ENCODE measurements around the gene MEI4.
"Not testable (repeated sequence)": the region's sequence is repeated elsewhere in the genome, so short reads cannot be mapped to it uniquely, and the experiment has no call there.

The MEI4 gene

DNA sequence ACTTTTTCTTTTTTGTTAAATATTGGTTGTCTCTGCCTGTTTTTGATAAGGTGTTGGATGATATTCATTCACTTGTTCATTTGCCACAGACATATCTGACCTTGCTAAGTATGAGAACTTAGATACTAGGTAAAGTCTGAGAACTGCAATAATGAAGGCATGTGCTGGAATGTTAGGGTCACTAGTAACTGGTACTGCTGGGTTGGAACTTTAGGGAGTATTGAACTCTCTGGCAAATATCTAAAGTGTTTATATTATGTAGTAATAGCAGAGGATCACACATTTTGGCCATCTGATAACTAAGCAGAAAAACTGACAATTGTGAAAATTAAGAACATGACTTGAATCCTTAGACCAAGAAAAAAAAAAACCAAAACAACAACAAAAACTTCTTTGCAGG, 162.7 kb downstream of the MEI4 start:
- TF ChIP-seq GATA1 (IDR thresholded peaks at IDR 0.05; ENCODE audit: low read depth, low read length), result no peak
- TF ChIP-seq POLR2A (IDR thresholded peaks at IDR 0.05; ENCODE audit: low read length), result no peak
- DNase-seq, result no peak

DNA sequence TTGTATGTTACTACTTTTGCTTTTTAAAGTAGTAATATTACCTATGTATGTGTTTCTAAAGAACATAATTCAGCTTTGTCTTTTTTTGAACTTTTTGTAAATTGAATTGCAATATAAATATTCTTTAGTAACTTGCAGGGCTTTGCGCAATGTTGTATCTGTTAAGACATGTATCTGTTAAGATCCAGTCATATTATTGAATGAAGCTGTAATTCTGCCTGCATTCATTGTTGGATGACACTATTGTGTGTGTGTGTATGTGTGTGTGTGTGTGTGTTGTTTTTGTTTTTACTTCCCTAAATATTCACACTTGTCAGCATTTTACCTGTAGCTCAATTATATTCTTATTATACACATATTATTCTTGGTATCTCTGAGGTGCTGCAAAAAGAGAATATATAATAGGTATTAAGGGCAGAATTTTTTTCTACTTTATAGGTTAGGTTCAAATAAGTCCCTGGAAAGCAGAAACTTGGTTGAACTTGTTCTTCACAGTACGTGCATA, 164.0 kb downstream of the MEI4 start:
- DNase-seq, result no peak
- TF ChIP-seq POLR2A (IDR thresholded peaks at IDR 0.05; ENCODE audit: low read length) (no peak), GATA1 (IDR thresholded peaks at IDR 0.05; ENCODE audit: low read depth, low read length) (no peak)

DNA sequence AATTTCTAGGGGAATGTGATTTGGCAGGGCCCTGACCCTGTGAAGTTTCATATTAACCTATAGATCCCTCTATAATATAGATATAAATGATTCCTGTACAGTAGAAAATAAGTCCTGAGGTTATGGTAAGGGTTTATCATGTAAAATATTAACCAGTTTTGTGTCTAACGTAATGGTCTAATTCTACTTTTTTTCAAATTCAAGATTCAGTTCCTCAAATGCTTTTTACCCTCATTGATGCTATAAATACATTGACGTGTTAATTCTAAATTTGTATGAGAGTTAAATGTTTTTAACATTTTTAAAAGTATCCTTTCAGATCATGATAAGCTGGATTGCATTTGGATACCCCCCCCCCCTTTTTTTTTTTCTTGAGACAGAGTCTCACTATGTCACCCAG, 169.4 kb downstream of the MEI4 start:
- no peak for TF ChIP-seq POLR2A (IDR thresholded peaks at IDR 0.05; ENCODE audit: low read length)
- TF ChIP-seq GATA1 (IDR thresholded peaks at IDR 0.05; ENCODE audit: low read depth, low read length), result no peak
- DNase-seq, result no peak

DNA sequence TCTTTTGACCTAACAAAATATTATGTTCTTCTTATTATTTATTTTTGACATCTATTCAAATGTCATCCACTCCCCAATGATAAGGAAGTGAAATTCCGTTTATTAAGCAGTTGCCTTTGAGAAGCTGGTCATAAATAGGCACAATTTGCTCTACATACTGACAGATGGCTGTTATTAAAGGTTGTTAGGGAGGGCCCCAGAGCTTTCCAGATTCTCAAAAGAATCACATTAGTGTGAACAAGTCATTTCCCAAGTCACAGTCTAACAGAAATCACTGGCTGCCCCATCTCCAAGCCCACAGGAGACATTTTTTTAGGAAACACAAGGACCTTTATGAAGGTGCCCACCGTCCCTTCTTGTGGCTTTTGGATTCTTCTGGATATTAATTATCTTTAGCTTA, 172.4 kb downstream of the MEI4 start:
- DNase-seq, result no peak
- TF ChIP-seq POLR2A (IDR thresholded peaks at IDR 0.05; ENCODE audit: low read length), result no peak
- TF ChIP-seq GATA1 (IDR thresholded peaks at IDR 0.05; ENCODE audit: low read depth, low read length), result no peak

DNA sequence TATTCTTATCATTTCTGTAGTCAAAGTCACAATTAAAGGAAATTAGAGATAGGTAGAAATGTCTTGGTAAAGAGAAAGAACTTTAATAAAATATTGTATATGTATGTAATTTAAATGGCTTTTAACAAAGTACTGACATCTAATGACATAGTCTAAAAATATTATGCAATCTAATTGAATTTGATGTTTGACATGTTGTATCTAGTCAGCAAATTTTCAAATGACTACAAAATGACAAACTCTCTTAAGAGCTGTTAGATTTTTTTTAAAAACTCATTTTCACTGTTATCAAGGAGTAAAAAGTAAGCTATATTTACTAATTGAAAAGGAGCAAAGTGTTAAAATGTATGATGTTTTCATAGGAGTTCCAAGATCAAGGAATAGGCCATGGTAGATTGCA, 176.9 kb downstream of the MEI4 start:
- no peak for TF ChIP-seq GATA1 (IDR thresholded peaks at IDR 0.05; ENCODE audit: low read depth, low read length)
- TF ChIP-seq POLR2A (IDR thresholded peaks at IDR 0.05; ENCODE audit: low read length), result no peak

DNA sequence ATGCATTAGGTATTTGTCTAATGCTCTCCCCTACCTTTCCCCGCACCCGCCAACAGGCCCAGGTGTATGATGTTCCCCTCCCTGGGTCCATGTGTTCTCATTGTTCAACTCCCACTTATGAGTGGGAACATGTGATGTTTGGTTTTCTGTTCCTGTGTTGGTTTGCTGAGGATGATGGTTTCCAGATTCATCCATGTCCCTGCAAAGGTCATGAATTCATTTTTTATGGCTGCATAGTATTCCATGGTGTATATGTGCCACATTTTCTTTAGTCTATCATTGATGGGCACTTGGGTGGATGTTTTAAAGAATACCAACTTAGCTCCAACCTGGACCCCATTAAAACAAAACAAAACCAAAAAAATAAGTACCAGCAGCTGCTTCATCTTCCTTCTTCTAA, 180.9 kb downstream of the MEI4 start:
- DNase-seq, result not testable (repeated sequence)

More for the DNA sequence above, 176.9 kb downstream of the MEI4 start:
- DNase-seq, result no peak

DNA sequence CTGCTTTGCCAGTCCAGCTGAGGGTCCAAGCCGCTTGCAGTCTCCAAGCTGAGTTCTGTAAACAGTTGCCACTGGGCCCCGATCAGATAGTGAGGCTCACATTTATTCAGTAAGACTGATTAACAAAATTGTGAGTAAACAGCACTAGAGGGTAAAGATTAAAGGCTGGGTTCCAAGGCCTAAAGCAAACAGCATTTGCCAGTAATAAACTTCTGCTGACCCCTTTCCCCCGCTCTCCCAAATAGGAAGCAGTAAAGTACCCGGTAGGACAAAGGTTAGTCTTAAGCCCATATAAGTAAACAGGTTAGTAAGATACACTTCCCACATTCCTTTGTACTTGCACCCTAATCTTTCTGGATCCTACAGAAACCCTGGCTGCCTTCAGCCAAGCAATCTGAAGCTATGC, 181.8 kb downstream of the MEI4 start:
- DNase-seq, result no peak
- TF ChIP-seq POLR2A (IDR thresholded peaks at IDR 0.05; ENCODE audit: low read length) (no peak), GATA1 (IDR thresholded peaks at IDR 0.05; ENCODE audit: low read depth, low read length) (no peak)

DNA sequence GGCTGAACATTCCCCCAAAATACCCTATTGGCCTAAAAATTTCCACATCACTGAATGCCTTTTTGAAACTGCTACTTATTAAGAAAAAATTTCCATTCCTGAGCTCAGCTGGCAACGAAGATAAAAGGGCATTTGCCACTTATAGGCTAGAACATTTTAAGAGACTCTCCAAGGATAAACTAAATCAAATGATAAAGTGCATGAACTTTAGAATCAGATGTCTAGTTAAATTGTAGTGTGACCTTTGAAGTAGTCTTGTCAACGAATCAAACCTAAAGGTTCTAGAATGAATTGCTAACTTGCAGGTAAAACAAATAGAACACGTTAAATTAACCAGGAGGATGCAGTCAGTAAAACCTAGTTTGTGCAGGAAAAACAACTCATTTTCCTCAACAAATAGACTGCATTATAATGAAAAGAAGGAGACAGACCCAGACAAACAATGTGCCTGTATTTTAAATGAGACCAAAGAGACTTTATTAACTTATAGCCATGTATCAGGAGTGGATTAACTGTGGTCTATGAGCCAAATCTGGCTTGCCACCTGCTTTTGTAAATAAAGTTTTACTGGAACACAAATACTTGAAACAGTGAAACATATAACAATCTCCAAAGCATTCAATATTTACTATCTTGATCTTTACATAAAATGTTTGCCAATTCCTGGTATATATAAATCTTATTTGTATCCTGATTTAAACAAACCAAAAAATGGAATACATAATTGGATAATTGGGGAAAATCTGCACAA, 184.4 kb downstream of the MEI4 start:
- no peak for DNase-seq
- TF ChIP-seq POLR2A (IDR thresholded peaks at IDR 0.05; ENCODE audit: low read length) (no peak), GATA1 (IDR thresholded peaks at IDR 0.05; ENCODE audit: low read depth, low read length) (no peak)

DNA sequence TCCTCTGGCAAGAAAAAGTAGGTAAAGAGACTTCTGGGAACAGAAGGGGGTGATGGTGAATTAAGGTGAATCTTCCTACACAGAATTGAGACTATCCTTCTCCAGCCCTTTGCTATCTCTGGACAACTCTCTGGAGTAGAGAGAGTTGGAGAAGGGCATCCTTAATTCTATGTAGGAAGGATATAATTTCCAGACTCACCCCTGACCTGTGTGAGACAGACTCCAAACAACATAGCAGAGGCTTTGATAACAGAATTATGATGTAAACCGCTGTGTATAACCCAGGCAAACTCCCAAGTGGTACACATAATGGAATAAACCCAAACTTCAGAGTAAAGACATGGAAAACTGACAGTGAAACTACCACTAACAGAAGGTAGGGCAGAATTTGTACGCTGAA, 186.5 kb downstream of the MEI4 start:
- no peak for DNase-seq

DNA sequence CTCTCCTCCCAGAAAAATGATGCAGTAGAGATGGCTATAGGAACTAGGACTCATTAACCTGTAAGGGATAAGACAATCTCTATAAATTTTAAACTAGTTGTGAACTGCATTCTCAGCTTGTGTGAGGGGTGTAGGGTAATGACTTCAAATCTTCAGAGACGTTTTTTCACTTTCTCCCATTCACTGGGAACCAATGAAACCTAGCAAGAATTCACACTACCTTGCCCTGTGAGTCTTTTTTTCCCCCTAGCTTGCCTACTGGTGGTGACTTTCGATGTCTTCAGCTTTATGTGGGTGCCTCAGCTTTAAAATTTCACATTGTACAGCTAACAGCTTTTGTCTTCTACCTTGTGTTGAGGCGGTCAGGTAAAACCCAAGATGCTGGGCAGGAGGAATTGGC, 192.0 kb downstream of the MEI4 start:
- no peak for DNase-seq
- TF ChIP-seq GATA1 (IDR thresholded peaks at IDR 0.05; ENCODE audit: low read depth, low read length) (no peak), POLR2A (IDR thresholded peaks at IDR 0.05; ENCODE audit: low read length) (no peak)

More for the DNA sequence above, 186.5 kb downstream of the MEI4 start:
- TF ChIP-seq GATA1 (IDR thresholded peaks at IDR 0.05; ENCODE audit: low read depth, low read length) (no peak), POLR2A (IDR thresholded peaks at IDR 0.05; ENCODE audit: low read length) (no peak)

DNA sequence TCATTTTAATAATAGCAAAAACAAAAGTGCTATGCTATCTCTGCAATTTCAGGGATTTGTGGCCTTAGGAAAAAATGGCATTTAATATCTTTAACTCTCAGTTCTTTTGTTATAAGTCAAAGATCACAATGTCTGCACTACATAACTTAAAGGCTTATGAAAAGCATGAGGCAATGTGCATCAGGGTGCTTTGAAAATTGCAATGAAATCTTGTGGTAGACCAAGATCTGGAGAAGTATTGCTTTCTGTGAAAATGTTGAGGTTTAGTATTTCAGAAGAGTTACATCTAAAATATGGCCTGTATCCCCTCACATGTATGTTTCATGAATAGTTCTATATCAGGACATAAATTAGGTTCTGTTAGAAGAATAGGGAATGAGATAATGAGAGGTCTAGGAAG, 200.6 kb downstream of the MEI4 start:
- no peak for TF ChIP-seq GATA1 (IDR thresholded peaks at IDR 0.05; ENCODE audit: low read depth, low read length)
- no peak for TF ChIP-seq POLR2A (IDR thresholded peaks at IDR 0.05; ENCODE audit: low read length)

DNA sequence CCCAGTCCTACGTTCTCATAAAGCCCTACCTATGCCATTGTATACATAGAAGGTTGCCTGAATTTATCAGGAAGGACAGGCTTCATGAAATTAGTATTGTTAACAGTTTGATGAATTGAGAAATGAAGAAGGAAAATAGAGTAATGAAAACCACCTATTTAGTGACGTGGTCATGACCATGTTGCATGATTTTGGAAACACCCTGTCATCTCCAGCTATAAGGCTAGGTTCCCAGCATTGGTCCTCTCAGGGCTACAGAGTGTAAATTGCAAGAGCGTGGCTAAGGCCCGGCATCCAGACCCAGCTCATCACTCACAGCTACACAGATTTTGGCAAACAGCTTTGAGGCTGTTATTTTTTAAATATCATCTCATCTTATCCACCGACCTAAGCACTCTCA, 203.6 kb downstream of the MEI4 start:
- TF ChIP-seq GATA1 (IDR thresholded peaks at IDR 0.05; ENCODE audit: low read depth, low read length), result no peak
- TF ChIP-seq POLR2A (IDR thresholded peaks at IDR 0.05; ENCODE audit: low read length), result no peak
- DNase-seq, result no peak

More for the DNA sequence above, 200.6 kb downstream of the MEI4 start:
- DNase-seq, result no peak

DNA sequence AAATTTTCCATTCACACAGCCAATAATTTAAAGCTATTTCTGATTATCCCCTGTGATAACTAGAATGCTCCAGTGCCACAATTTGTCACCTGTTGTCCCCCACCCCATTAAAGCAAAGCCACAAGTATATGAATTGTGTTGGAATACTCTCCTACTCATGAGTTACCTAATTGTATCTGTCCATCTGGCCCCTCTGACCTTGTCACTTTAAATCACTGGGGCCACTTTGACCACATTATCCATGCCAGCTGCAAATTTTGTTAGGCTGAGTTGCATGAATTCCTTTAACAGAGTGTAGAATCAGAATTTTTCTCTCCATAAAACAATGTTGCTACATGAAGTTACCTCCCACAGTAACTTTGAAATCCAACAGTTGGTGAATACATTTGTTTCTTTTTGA, 204.6 kb downstream of the MEI4 start:
- DNase-seq, result no peak
- no peak for TF ChIP-seq GATA1 (IDR thresholded peaks at IDR 0.05; ENCODE audit: low read depth, low read length)
- no peak for TF ChIP-seq POLR2A (IDR thresholded peaks at IDR 0.05; ENCODE audit: low read length)

DNA sequence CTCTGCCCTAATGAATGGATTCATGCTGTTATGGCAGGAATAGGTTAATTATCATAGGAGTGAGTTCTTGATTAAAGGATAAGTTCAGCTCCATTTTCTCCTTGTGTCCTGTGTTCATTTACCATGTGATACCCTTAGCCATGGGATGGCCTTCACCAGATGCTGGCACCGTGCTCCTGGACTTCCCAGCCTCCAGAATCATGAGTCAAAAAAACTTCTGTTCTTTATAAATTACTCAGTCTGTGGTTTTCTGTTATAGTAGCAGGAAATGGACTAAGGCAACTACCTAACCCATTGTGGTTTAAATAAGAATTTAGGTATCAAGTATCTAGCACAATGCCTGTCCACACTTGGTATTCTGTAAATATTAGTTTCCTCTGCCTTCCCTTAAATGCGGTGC, 223.5 kb downstream of the MEI4 start:
- no peak for TF ChIP-seq POLR2A (IDR thresholded peaks at IDR 0.05; ENCODE audit: low read length)
- no peak for TF ChIP-seq GATA1 (IDR thresholded peaks at IDR 0.05; ENCODE audit: low read depth, low read length)
- DNase-seq, result no peak

DNA sequence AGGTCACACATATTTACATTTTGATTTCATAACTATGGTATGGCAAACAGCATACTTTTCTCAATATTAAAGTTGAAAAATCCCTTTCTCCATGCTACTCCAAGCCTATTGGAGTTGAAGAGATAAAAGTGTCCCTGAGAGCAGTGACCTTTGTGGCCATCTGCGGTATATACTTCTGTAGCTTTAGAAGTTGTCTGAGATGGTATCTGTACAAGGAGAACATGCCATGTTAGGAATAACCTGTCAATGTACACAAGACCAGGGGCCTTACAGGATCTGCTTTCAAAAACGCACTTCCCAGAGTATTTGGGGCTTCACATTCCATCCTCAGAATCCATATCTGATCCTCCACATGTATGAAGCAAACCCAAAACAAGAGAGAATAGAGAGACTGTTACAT, 226.7 kb downstream of the MEI4 start:
- DNase-seq, result no peak
- no peak for TF ChIP-seq POLR2A (IDR thresholded peaks at IDR 0.05; ENCODE audit: low read length)
- no peak for TF ChIP-seq GATA1 (IDR thresholded peaks at IDR 0.05; ENCODE audit: low read depth, low read length)

Data from erythroblast (primary cell).